HepG2 (cell line): ENCODE measurements around the gene GLT1D1. TPM values are rescaled to one million over a fixed set of nuclear protein-coding genes. Genes with fewer than 3 reads are reported as not detected.

Experiments
- AHDC1 ChIP-seq: sonication (generic); formaldehyde crosslinking; IDR thresholded peaks from 2 replicates; pipeline ENCODE4 v1.5.1; 2020; ENCODE audit warnings: mild to moderate bottlenecking, missing genetic modification reagents, borderline replicate concordance
- ARNT2 ChIP-seq: sonication (generic); formaldehyde crosslinking; IDR thresholded peaks from 2 replicates; pipeline ENCODE4 v1.8.0; 2022; ENCODE audit warnings: mild to moderate bottlenecking, low read depth, missing genetic modification reagents, moderate library complexity
- CREB3 ChIP-seq: sonication (generic); formaldehyde crosslinking; IDR thresholded peaks from 2 replicates; pipeline ENCODE4 v1.5.0; 2020; ENCODE audit warnings: missing genetic modification reagents
- MAFF ChIP-seq: IDR thresholded peaks from 2 replicates; pipeline ENCODE4 v1.6.1; 2011; ENCODE audit warnings: low read depth, low read length, improper control_type of control experiment
- NR2F2 ChIP-seq: IDR thresholded peaks from 2 replicates; pipeline ENCODE4 v1.6.1; 2012; ENCODE audit warnings: low read depth, inconsistent platforms, borderline replicate concordance
- SIX4 ChIP-seq: sonication (generic); formaldehyde crosslinking; IDR thresholded peaks from 2 replicates; pipeline ENCODE4 v1.4.0; 2020; ENCODE audit warnings: missing genetic modification reagents
- SMARCC2 ChIP-seq: fragments of 450-650 bp; IDR thresholded peaks from 2 replicates; pipeline ENCODE4 v1.6.1; 2017; ENCODE audit warnings: antibody characterized with exemption, mild to moderate bottlenecking
- SOX6 ChIP-seq, 2 experiments: fragments of 450-650 bp in 1 of 2; sonication (generic) in 1 of 2; formaldehyde crosslinking in 1 of 2; IDR thresholded peaks; 2 replicates each; pipeline versions ENCODE4 v1.4.0 to v1.6.1; 2017 to 2020; ENCODE audit warnings: antibody characterized with exemption in 1 of 2, mild to moderate bottlenecking in 1 of 2, missing genetic modification reagents in 1 of 2
- TEF ChIP-seq: sonication (generic); formaldehyde crosslinking; IDR thresholded peaks from 2 replicates; pipeline ENCODE4 v1.5.0; 2020; ENCODE audit warnings: missing genetic modification reagents
- ZBTB4 ChIP-seq: sonication (generic); formaldehyde crosslinking; IDR thresholded peaks from 2 replicates; pipeline ENCODE4 v1.4.0; 2020; ENCODE audit warnings: missing genetic modification reagents, mild to moderate bottlenecking, borderline replicate concordance
- ZNF382 ChIP-seq: sonication (generic); formaldehyde crosslinking; IDR thresholded peaks from 2 replicates; pipeline ENCODE4 v1.5.0; 2020; ENCODE audit warnings: missing genetic modification reagents, mild to moderate bottlenecking, borderline replicate concordance
- ZNF703 ChIP-seq: sonication (generic); formaldehyde crosslinking; IDR thresholded peaks from 2 replicates; pipeline ENCODE4 v1.5.1; 2020; ENCODE audit warnings: missing genetic modification reagents, mild to moderate bottlenecking, moderate library complexity, borderline replicate concordance
- ZXDC ChIP-seq: sonication (generic); formaldehyde crosslinking; IDR thresholded peaks from 2 replicates; pipeline ENCODE4 v1.5.0; 2020; ENCODE audit warnings: mild to moderate bottlenecking, missing genetic modification reagents
- ZZZ3 ChIP-seq: sonication (generic); formaldehyde crosslinking; IDR thresholded peaks from 2 replicates; pipeline ENCODE4 v1.4.0; 2020; ENCODE audit warnings: missing genetic modification reagents, mild to moderate bottlenecking, borderline replicate concordance
- polyA plus RNA-seq, 8 experiments: library from polyadenylated mRNA; depleted of rRNA in 3 of 8; stranded (reverse) in 7 of 8; unstranded in 1 of 8; fragments of >200 nt; fragmentation: Illumina TruSeq in 4 of 8; extraction: Trizol in 4 of 8; gene quantifications; 2 replicates each; pipeline versions ENCODE4 v1.2.1 to v1.2.3, GENCODE V29; 2011 to 2016; ENCODE audit warnings: low read depth in 4 of 8, missing spikeins in 1 of 8, mixed read lengths in 1 of 8; ENCODE audit not compliant: insufficient read depth in 1 of 8
- total RNA-seq, 5 experiments: library from RNA; depleted of rRNA; stranded (reverse); fragments of >200 nt; fragmentation: Illumina TruSeq; extraction: Trizol; gene quantifications; 2 replicates each; pipeline ENCODE4 v1.2.3, GENCODE V29; 2016; ENCODE audit warnings: low read depth in 1 of 5

The GLT1D1 gene
- total and polyA plus RNA-seq, 2 of the 13 experiments (the other 11 are each of a cell fraction or from before 2014, with no cell fraction given) = 0.09 to 0.17 TPM

GRCh38 chr12:128861226-128862016 is 8.1 kb downstream of the GLT1D1 start (continued):
- TF ChIP-seq NR2F2 (no peak), TEF (CRISPR knock-in tag) (no peak), SIX4 (CRISPR knock-in tag) (no peak), ZNF703 (no peak), ZXDC (no peak), ZNF382 (CRISPR knock-in tag) (no peak), ARNT2 (CRISPR knock-in tag) (no peak; the same call in 1 of the 2 replicates), MAFF (no peak), AHDC1 (peak; percentile 46; the same call in 1 of the 2 replicates), SMARCC2 (no peak), ZZZ3 (CRISPR knock-in tag) (no peak), CREB3 (CRISPR knock-in tag) (no peak), SOX6 (IDR thresholded peaks at IDR 0.05) (no peak), SOX6 (CRISPR knock-in tag; IDR thresholded peaks at IDR 0.05) (peak; percentile 81), ZBTB4 (no peak)
